GM23338 (cell line): Measurements from ENCODE around the gene APOBEC2. TPM values are rescaled to one million over a fixed set of nuclear protein-coding genes. Genes with fewer than 3 reads are reported as not detected.

ENCODE experiments used
- ATAC-seq: fragments of 200-7000 bp; cut with Tn5 transposase; 3 replicates; pipeline ENCODE4 v1.9.1; 2020
- DNase-seq: peaks from one replicate; pipeline ENCODE4 v3.0.0-alpha.2; 2015; ENCODE audit warnings: low spot score
- H2AFZ ChIP-seq: fragments of 200-600 bp; sonication (generic); 2 replicates; pipeline ENCODE4 v1.8.0; 2016; ENCODE audit warnings: antibody characterized with exemption, mild to moderate bottlenecking, moderate library complexity
- H3F3A ChIP-seq: fragments of 200-600 bp; sonication (generic); replicated peaks from 2 replicates; pipeline ENCODE4 v1.8.0; 2017; ENCODE audit warnings: antibody characterized with exemption, mixed run types, low read depth
- H3K27ac ChIP-seq: fragments of 200-600 bp; sonication (generic); 2 replicates; pipeline ENCODE4 v1.6.1; 2016; ENCODE audit warnings: low read depth
- H3K27me3 ChIP-seq: fragments of 200-600 bp; sonication (generic); 2 replicates; pipeline ENCODE4 v1.8.0; 2016; ENCODE audit warnings: mild to moderate bottlenecking, mixed run types, moderate library complexity; ENCODE audit not compliant: insufficient read depth
- H3K36me3 ChIP-seq: fragments of 200-600 bp; sonication (generic); 2 replicates; pipeline ENCODE4 v1.8.0; 2016; ENCODE audit warnings: mild to moderate bottlenecking; ENCODE audit not compliant: insufficient read depth
- H3K4me1 ChIP-seq: fragments of 200-600 bp; sonication (generic); 2 replicates; pipeline ENCODE4 v1.8.0; 2016; ENCODE audit warnings: mild to moderate bottlenecking, moderate library complexity; ENCODE audit not compliant: insufficient read depth
- H3K4me2 ChIP-seq: fragments of 200-600 bp; sonication (generic); 2 replicates; pipeline ENCODE4 v1.7.1; 2017; ENCODE audit warnings: mixed run types
- H3K4me3 ChIP-seq: fragments of 200-600 bp; sonication (generic); 2 replicates; pipeline ENCODE4 v1.6.1; 2016; ENCODE audit warnings: mixed run types
- H3K79me2 ChIP-seq: fragments of 200-600 bp; sonication (generic); replicated peaks from 2 replicates; pipeline ENCODE4 v1.8.0; 2017; ENCODE audit warnings: mild to moderate bottlenecking; ENCODE audit not compliant: insufficient read depth
- H3K9me2 ChIP-seq: fragments of 200-600 bp; sonication (generic); 2 replicates; pipeline ENCODE4 v1.8.0; 2017; ENCODE audit not compliant: insufficient read depth
- H4K20me1 ChIP-seq: fragments of 200-600 bp; sonication (generic); replicated peaks from 2 replicates; pipeline ENCODE4 v1.8.0; 2017; ENCODE audit warnings: mild to moderate bottlenecking; ENCODE audit not compliant: insufficient read depth
- H3K27ac Mint-ChIP-seq: 2 replicates; pipeline ENCODE4 v1.8.0; 2020; ENCODE audit warnings: inconsistent platforms, mild to moderate bottlenecking, moderate library complexity, mixed read lengths
- H3K27me3 Mint-ChIP-seq: 3 replicates; pipeline ENCODE4 v1.8.0; 2022; ENCODE audit warnings: low read depth, mild to moderate bottlenecking, moderate library complexity, mixed read lengths, inconsistent platforms; ENCODE audit not compliant: insufficient read depth, poor library complexity
- H3K36me3 Mint-ChIP-seq: 3 replicates; pipeline ENCODE4 v1.8.0; 2021; ENCODE audit warnings: low read depth, mild to moderate bottlenecking, inconsistent platforms, moderate library complexity, mixed read lengths
- H3K4me1 Mint-ChIP-seq: 3 replicates; pipeline ENCODE4 v1.8.0; 2020; ENCODE audit warnings: mild to moderate bottlenecking, inconsistent platforms, mixed read lengths
- H3K4me3 Mint-ChIP-seq: 3 replicates; pipeline ENCODE4 v1.8.0; 2021; ENCODE audit warnings: moderate library complexity, mild to moderate bottlenecking, inconsistent platforms, mixed read lengths
- H3K9me3 Mint-ChIP-seq: 3 replicates; pipeline ENCODE4 v1.8.0; 2020; ENCODE audit warnings: moderate library complexity, mild to moderate bottlenecking, inconsistent platforms, mixed read lengths
- CREB1 ChIP-seq: fragments of 250-450 bp; sonication (Bioruptor Pico); IDR thresholded peaks from 2 replicates; pipeline ENCODE4 v1.5.0; 2020; ENCODE audit warnings: low read depth, mild to moderate bottlenecking, moderate library complexity
- CTCF ChIP-seq, 2 experiments: fragments of 200-600 bp in 1 of 2; sonication (generic) in 1 of 2; conservative IDR thresholded peaks; 2 replicates each; pipeline versions ENCODE4 v1.5.1 to v1.6.1; 2016 to 2017; ENCODE audit warnings: antibody characterized with exemption in 2 of 2, low read depth in 2 of 2, mild to moderate bottlenecking in 2 of 2, moderate library complexity in 1 of 2
- EZH2 ChIP-seq: fragments of 200-600 bp; sonication (generic); IDR thresholded peaks from one replicate; pipeline ENCODE4 v1.8.0; 2017; ENCODE audit warnings: antibody characterized with exemption, mild to moderate bottlenecking, low read depth; ENCODE audit not compliant: unreplicated experiment
- JUNB ChIP-seq: IDR thresholded peaks from one replicate; pipeline ENCODE4 v1.6.1; 2016; ENCODE audit warnings: antibody characterized with exemption; ENCODE audit not compliant: unreplicated experiment
- NANOG ChIP-seq: IDR thresholded peaks from 2 replicates; pipeline ENCODE4 v1.6.1; 2016; ENCODE audit warnings: antibody characterized with exemption, borderline replicate concordance
- POLR2AphosphoS5 ChIP-seq: IDR thresholded peaks from 2 replicates; pipeline ENCODE4 v1.6.1; 2016; ENCODE audit warnings: antibody characterized with exemption, low read depth
- STAT1 ChIP-seq: IDR thresholded peaks from one replicate; pipeline ENCODE4 v1.6.1; 2016; ENCODE audit warnings: antibody characterized with exemption; ENCODE audit not compliant: unreplicated experiment
- ZNF331 ChIP-seq: fragments of 250-450 bp; sonication (Bioruptor Pico); IDR thresholded peaks from 2 replicates; pipeline ENCODE4 v1.5.0; 2020; ENCODE audit warnings: low read depth, mild to moderate bottlenecking, moderate library complexity
- polyA plus RNA-seq: library from polyadenylated mRNA; unstranded; fragments of >200 nt; fragmentation: Nextera tagmentation; extraction: Ambion mirVana; gene quantifications from 2 replicates; pipeline ENCODE4 v1.2.1, GENCODE V29; 2016
- total RNA-seq: library from RNA; depleted of rRNA; stranded (reverse); fragments of >200 nt; shearing (Covaris generic); gene quantifications from 2 replicates; pipeline ENCODE4 v1.2.3, GENCODE V29; 2014
- TF ChIP-seq, protein P1 (sequence below): IDR thresholded peaks from one replicate; pipeline ENCODE4 v1.6.1; 2018; ENCODE audit warnings: antibody characterized with exemption; ENCODE audit not compliant: unreplicated experiment
- TF ChIP-seq, protein P2 (sequence below): IDR thresholded peaks from 2 replicates; pipeline ENCODE4 v1.6.1; 2016; ENCODE audit warnings: antibody characterized with exemption

APOBEC2 gene
- total and polyA plus RNA-seq, 2 experiments from 2014 or later: 2.4 TPM; not detected in 1

DNA sequence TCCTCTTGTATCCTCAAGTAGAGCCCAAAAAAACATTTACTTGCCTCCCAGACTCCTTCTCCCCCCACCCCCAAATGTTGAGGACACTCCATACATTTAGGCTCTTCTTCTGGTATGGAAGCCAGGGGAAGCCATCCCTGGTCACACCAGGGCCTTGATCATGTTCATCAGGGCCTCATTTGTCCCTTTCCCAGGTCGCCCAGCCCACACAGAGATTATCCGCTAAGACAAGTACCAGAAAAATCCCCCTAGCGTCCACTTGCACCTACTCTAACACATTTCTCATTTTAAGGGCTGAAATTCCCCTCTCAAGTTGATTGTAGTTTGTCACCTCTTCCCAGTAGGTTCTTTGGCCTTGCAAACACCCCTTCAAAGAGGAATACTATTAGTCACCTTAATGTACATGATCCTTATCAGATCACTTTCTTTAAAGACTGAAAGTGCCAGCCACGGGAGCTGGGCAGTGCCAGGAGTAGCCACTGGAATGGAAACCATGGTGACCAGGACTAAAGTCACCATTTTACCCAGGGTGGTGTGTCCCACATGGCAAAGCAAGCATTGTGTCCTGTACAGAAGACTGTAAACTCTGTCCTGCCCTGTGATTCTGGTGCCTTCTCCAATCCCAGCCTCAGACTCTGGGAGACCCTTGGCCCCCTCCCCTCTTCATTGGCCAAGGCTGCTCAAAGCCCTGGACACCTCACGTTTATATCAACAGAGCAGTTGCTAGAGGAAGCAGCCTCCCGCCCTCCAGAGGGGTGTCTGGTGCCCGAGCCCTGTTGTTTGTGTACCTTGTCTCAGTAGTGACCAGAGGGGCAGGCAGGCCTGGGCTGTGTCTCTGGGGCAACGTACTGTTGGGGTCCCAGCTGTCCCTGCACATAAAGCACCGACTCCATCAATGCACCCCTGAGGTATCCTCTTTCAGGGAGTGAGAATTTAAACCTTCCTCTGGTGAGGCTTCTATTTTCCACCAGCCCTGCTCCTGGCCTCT is 5.0 kb upstream of the APOBEC2 start:
- Mint-ChIP-seq H3K36me3 (no peaks in the 10 kb centered on the region), H3K27ac (no peak overlapping the region), H3K9me3 (no peaks in the 10 kb centered on the region), H3K27me3 (peaks cover 2% of the 10 kb centered on the region), H3K4me3 (no peak overlapping the region), H3K4me1 (peaks cover 15% of the 10 kb centered on the region)
- no peaks in the 10 kb centered on the region for H3F3A ChIP-seq
- DNase-seq: no peak
- no peak overlapping the region for H3K4me3 ChIP-seq
- no peak overlapping the region for H3K4me2 ChIP-seq
- no peaks in the 10 kb centered on the region for H3K27me3 ChIP-seq
- no peak overlapping the region for H2AFZ ChIP-seq
- no peak for ATAC-seq
- no peak overlapping the region for H3K27ac ChIP-seq
- H3K9me2 ChIP-seq: no peaks in the 10 kb centered on the region
- TF ChIP-seq ZNF331: no peak
- TF ChIP-seq POLR2AphosphoS5: no peak
- no peak for TF ChIP-seq CTCF (conservative IDR thresholded peaks at IDR 0.05; ENCODE audit: low read depth in 2 of 2)
- TF ChIP-seq EZH2: no peak
- TF ChIP-seq JUNB: no peak
- TF ChIP-seq CREB1 (CRISPR knock-in tag): no peak
- TF ChIP-seq, protein P1, sequence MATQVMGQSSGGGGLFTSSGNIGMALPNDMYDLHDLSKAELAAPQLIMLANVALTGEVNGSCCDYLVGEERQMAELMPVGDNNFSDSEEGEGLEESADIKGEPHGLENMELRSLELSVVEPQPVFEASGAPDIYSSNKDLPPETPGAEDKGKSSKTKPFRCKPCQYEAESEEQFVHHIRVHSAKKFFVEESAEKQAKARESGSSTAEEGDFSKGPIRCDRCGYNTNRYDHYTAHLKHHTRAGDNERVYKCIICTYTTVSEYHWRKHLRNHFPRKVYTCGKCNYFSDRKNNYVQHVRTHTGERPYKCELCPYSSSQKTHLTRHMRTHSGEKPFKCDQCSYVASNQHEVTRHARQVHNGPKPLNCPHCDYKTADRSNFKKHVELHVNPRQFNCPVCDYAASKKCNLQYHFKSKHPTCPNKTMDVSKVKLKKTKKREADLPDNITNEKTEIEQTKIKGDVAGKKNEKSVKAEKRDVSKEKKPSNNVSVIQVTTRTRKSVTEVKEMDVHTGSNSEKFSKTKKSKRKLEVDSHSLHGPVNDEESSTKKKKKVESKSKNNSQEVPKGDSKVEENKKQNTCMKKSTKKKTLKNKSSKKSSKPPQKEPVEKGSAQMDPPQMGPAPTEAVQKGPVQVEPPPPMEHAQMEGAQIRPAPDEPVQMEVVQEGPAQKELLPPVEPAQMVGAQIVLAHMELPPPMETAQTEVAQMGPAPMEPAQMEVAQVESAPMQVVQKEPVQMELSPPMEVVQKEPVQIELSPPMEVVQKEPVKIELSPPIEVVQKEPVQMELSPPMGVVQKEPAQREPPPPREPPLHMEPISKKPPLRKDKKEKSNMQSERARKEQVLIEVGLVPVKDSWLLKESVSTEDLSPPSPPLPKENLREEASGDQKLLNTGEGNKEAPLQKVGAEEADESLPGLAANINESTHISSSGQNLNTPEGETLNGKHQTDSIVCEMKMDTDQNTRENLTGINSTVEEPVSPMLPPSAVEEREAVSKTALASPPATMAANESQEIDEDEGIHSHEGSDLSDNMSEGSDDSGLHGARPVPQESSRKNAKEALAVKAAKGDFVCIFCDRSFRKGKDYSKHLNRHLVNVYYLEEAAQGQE: no peak
- TF ChIP-seq, protein P2, sequence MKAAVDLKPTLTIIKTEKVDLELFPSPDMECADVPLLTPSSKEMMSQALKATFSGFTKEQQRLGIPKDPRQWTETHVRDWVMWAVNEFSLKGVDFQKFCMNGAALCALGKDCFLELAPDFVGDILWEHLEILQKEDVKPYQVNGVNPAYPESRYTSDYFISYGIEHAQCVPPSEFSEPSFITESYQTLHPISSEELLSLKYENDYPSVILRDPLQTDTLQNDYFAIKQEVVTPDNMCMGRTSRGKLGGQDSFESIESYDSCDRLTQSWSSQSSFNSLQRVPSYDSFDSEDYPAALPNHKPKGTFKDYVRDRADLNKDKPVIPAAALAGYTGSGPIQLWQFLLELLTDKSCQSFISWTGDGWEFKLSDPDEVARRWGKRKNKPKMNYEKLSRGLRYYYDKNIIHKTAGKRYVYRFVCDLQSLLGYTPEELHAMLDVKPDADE: no peak
- no peak for TF ChIP-seq STAT1
- no peak for TF ChIP-seq NANOG
- H3K36me3 ChIP-seq: no peaks in the 10 kb centered on the region
- H3K79me2 ChIP-seq: no peaks in the 10 kb centered on the region
- peaks cover 12% of the 10 kb centered on the region for H3K4me1 ChIP-seq
- H4K20me1 ChIP-seq: no peaks in the 10 kb centered on the region
